ENCODE results near the gene PPP1R14B. TPM values are rescaled to one million over a fixed set of nuclear protein-coding genes. Genes with fewer than 3 reads are reported as not detected.

PPP1R14B gene
- total and polyA plus RNA-seq, 4 donors, result 110 to 146 (median 137) TPM

- H3K4me1 ChIP-seq (ENCODE audit: control insufficient read depth in 1 of 2, insufficient read depth in 2 of 2, low read length in 2 of 2), result no peaks in the 10 kb centered on the region
- H3K9me3 ChIP-seq (ENCODE audit: control insufficient read depth, low read length), result no peaks in the 10 kb centered on the region
- H3K4me3 ChIP-seq (ENCODE audit: low read length in 2 of 2), result peak within 1 kb of the TSS; percentile 77 to 88
- no peaks in the 10 kb centered on the region for H3K27me3 ChIP-seq (ENCODE audit: control insufficient read depth in 1 of 2, insufficient read depth in 2 of 2, low read length in 1 of 2)
- no peaks in the 10 kb centered on the region for H3K36me3 ChIP-seq (ENCODE audit: control insufficient read depth in 1 of 2, insufficient read depth in 2 of 2, low read length in 1 of 2)
- peak; percentile 94 for ATAC-seq (ENCODE audit: low FRiP score)
- DNase-seq, result peak; percentile 97 to 98
- peak within 1 kb of the TSS; percentile 5 to 72 for H3K27ac ChIP-seq (ENCODE audit: low read depth in 1 of 2, low read length in 2 of 2)
- intact Hi-C loops (cut with DNase I), result no loop called here
- 2% methylated on average over 39 to 44 of the region's 44 CpGs for WGBS, 2 donors
Measured at GRCh38 chr11:64284048-64284961, 37.6 kb upstream of the PPP1R14B start, which contains the start of gene BAD. BAD (minus strand) TSS chr11:64284665; CDS start chr11:64284368, 297 bp downstream.

GRCh38 chr11:64283092-64283491, 36.3 kb upstream of the PPP1R14B start:
- H3K27me3 ChIP-seq (ENCODE audit: control insufficient read depth in 1 of 2, insufficient read depth in 2 of 2, low read length in 1 of 2), result no peaks in the 10 kb centered on the region
- intact Hi-C loops (cut with DNase I), result no loop called here
- no peaks in the 10 kb centered on the region for H3K9me3 ChIP-seq (ENCODE audit: control insufficient read depth, low read length)
- no peaks in the 10 kb centered on the region for H3K4me1 ChIP-seq (ENCODE audit: control insufficient read depth in 1 of 2, insufficient read depth in 2 of 2, low read length in 2 of 2)
- no peak for ATAC-seq (ENCODE audit: low FRiP score)
- no peak overlapping the region for H3K4me3 ChIP-seq (ENCODE audit: low read length in 2 of 2)
- no peak for DNase-seq
- no peak overlapping the region for H3K27ac ChIP-seq (ENCODE audit: low read depth in 1 of 2, low read length in 2 of 2)
- no peaks in the 10 kb centered on the region for H3K36me3 ChIP-seq (ENCODE audit: control insufficient read depth in 1 of 2, insufficient read depth in 2 of 2, low read length in 1 of 2)
- WGBS, 2 donors, result 81 to 95% methylated on average over 3 of the region's 3 CpGs

- Histone ChIP-seq H3K4me1 (ENCODE audit: control insufficient read depth in 1 of 2, insufficient read depth in 2 of 2, low read length in 2 of 2) (no peaks in the 10 kb centered on the region), H3K36me3 (ENCODE audit: control insufficient read depth in 1 of 2, insufficient read depth in 2 of 2, low read length in 1 of 2) (no peaks in the 10 kb centered on the region), H3K27me3 (ENCODE audit: control insufficient read depth in 1 of 2, insufficient read depth in 2 of 2, low read length in 1 of 2) (no peaks in the 10 kb centered on the region), H3K9me3 (ENCODE audit: control insufficient read depth, low read length) (no peaks in the 10 kb centered on the region), H3K27ac (ENCODE audit: low read depth in 1 of 2, low read length in 2 of 2) (no peak overlapping the region), H3K4me3 (ENCODE audit: low read length in 2 of 2) (no peak overlapping the region)
- intact Hi-C loops (cut with DNase I), result no loop called here
- DNase-seq (no peak), ATAC-seq (ENCODE audit: low FRiP score) (no peak)
- WGBS, 2 donors, result 92 to 93% methylated on average over 22 of the region's 22 CpGs
Measured at GRCh38 chr11:64281957-64282770, 35.4 kb upstream of the PPP1R14B start.

GRCh38 chr11:64278576-64279190, 31.9 kb upstream of the PPP1R14B start:
- H3K27me3 ChIP-seq (ENCODE audit: control insufficient read depth in 1 of 2, insufficient read depth in 2 of 2, low read length in 1 of 2), result no peaks in the 10 kb centered on the region
- ATAC-seq (ENCODE audit: low FRiP score) (no peak), DNase-seq (no peak)
- no peaks in the 10 kb centered on the region for H3K4me1 ChIP-seq (ENCODE audit: control insufficient read depth in 1 of 2, insufficient read depth in 2 of 2, low read length in 2 of 2)
- H3K9me3 ChIP-seq (ENCODE audit: control insufficient read depth, low read length), result no peaks in the 10 kb centered on the region
- no peak overlapping the region for H3K4me3 ChIP-seq (ENCODE audit: low read length in 2 of 2)
- intact Hi-C loops (cut with DNase I), result no loop called here
- no peak overlapping the region for H3K27ac ChIP-seq (ENCODE audit: low read depth in 1 of 2, low read length in 2 of 2)
- peaks cover 0 to 2% of the 10 kb centered on the region in 2 donors for H3K36me3 ChIP-seq (ENCODE audit: control insufficient read depth in 1 of 2, insufficient read depth in 2 of 2, low read length in 1 of 2)
- WGBS, 2 donors, result 82 to 85% methylated on average over 8 of the region's 8 CpGs

- intact Hi-C loops (cut with DNase I), result no loop called here
- Histone ChIP-seq H3K4me1 (ENCODE audit: control insufficient read depth in 1 of 2, insufficient read depth in 2 of 2, low read length in 2 of 2) (no peaks in the 10 kb centered on the region), H3K4me3 (ENCODE audit: low read length in 2 of 2) (no peak overlapping the region), H3K27ac (ENCODE audit: low read depth in 1 of 2, low read length in 2 of 2) (no peak overlapping the region), H3K36me3 (ENCODE audit: control insufficient read depth in 1 of 2, insufficient read depth in 2 of 2, low read length in 1 of 2) (peaks cover 0 to 2% of the 10 kb centered on the region in 2 donors), H3K27me3 (ENCODE audit: control insufficient read depth in 1 of 2, insufficient read depth in 2 of 2, low read length in 1 of 2) (no peaks in the 10 kb centered on the region), H3K9me3 (ENCODE audit: control insufficient read depth, low read length) (no peaks in the 10 kb centered on the region)
- ATAC-seq (ENCODE audit: low FRiP score) (no peak), DNase-seq (no peak)
- WGBS, 2 donors, result 75 to 76% methylated on average over 17 of the region's 17 CpGs
Measured at GRCh38 chr11:64276653-64277431, 30.1 kb upstream of the PPP1R14B start.

- H3K4me1 ChIP-seq (ENCODE audit: control insufficient read depth in 1 of 2, insufficient read depth in 2 of 2, low read length in 2 of 2), result no peaks in the 10 kb centered on the region
- H3K27ac ChIP-seq (ENCODE audit: low read depth in 1 of 2, low read length in 2 of 2), result no peak overlapping the region
- peaks cover 0 to 2% of the 10 kb centered on the region in 2 donors for H3K36me3 ChIP-seq (ENCODE audit: control insufficient read depth in 1 of 2, insufficient read depth in 2 of 2, low read length in 1 of 2)
- H3K4me3 ChIP-seq (ENCODE audit: low read length in 2 of 2), result no peak overlapping the region
- no peak for ATAC-seq (ENCODE audit: low FRiP score)
- DNase-seq, result no peak
- no peaks in the 10 kb centered on the region for H3K27me3 ChIP-seq (ENCODE audit: control insufficient read depth in 1 of 2, insufficient read depth in 2 of 2, low read length in 1 of 2)
- no peaks in the 10 kb centered on the region for H3K9me3 ChIP-seq (ENCODE audit: control insufficient read depth, low read length)
- WGBS, 2 donors, result 79 to 88% methylated on average over 2 of the region's 2 CpGs
- intact Hi-C loops (cut with DNase I), result no loop called here
Measured at GRCh38 chr11:64275841-64276240, 29.1 kb upstream of the PPP1R14B start.

GRCh38 chr11:64275031-64275800, 28.5 kb upstream of the PPP1R14B start:
- ATAC-seq (ENCODE audit: low FRiP score), result no peak
- Histone ChIP-seq H3K4me1 (ENCODE audit: control insufficient read depth in 1 of 2, insufficient read depth in 2 of 2, low read length in 2 of 2) (no peaks in the 10 kb centered on the region), H3K27me3 (ENCODE audit: control insufficient read depth in 1 of 2, insufficient read depth in 2 of 2, low read length in 1 of 2) (no peaks in the 10 kb centered on the region), H3K36me3 (ENCODE audit: control insufficient read depth in 1 of 2, insufficient read depth in 2 of 2, low read length in 1 of 2) (peaks cover 0 to 2% of the 10 kb centered on the region in 2 donors), H3K9me3 (ENCODE audit: control insufficient read depth, low read length) (no peaks in the 10 kb centered on the region), H3K27ac (ENCODE audit: low read depth in 1 of 2, low read length in 2 of 2) (no peak overlapping the region), H3K4me3 (ENCODE audit: low read length in 2 of 2) (no peak overlapping the region)
- WGBS, 2 donors, result 86 to 89% methylated on average over 15 of the region's 15 CpGs
- intact Hi-C loops (cut with DNase I), result no loop called here
- no peak for DNase-seq
